Measurements from ENCODE around the gene BAG1.

Gene BAG1

DNA sequence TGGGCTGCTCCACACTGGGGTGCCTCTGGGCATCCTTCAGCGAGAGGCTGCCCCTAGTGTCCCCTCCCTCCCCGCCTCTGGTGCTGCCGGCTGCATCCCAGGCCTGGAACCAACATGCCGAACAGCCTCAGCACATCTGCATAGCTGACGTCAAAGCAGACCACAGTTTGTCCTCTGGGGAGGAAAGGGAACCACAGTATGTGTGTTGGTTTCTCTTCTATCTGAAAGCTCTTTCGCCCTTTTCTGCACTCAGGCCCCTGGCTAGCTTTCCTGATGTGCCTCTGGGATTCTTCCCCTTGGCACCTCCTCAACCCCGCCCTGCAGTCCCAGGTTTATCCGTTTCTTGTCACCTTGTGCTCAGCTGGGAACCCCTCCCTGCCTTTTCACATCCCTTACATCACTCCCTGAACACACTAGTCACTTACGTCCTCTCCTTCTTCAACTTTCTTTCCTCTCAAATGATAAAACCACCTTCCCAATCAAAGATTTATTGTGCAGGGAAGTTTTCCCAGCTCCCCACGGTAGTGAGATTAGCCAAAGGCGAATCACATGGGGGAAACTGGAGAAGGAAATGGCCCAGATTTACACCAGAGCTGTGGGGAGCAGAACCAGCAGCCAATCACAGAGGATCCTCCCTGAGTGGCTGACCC, 61.8 kb downstream of the BAG1 start:
- DNase-seq = no peak
